Natural killer cell (primary cell): ENCODE results near the gene UBE2G2. TPM values are rescaled to one million over a fixed set of nuclear protein-coding genes. Genes with fewer than 3 reads are reported as not detected.

Source experiments
- ATAC-seq, 3 donors: fragments of 150-1000 bp in 2 of 3; fragments of 200-7000 bp in 1 of 3; cut with Tn5 transposase; 1 replicate in 1 of 3; 2 replicates in 2 of 3; pipeline ENCODE4 v1.10.0; 2021; ENCODE audit warnings: mild to moderate bottlenecking in 2 of 3, moderate library complexity in 2 of 3
- DNase-seq, 2 donors: peaks; one replicate each; pipeline versions ENCODE4 v3.0.0 to v3.0.0-alpha.2; 2013 to 2021; ENCODE audit warnings: mixed read lengths in 1 of 2
- H3K27ac ChIP-seq: one replicate; pipeline ENCODE4 v1.5.1; 2013; ENCODE audit warnings: mild to moderate bottlenecking, low read length
- H3K27me3 ChIP-seq: one replicate; pipeline ENCODE4 v1.6.1; 2013; ENCODE audit warnings: low read length; ENCODE audit not compliant: control insufficient read depth, insufficient read depth
- H3K36me3 ChIP-seq: one replicate; pipeline ENCODE4 v1.6.1; 2013; ENCODE audit warnings: low read length; ENCODE audit not compliant: control insufficient read depth, insufficient read depth
- H3K4me1 ChIP-seq: one replicate; pipeline ENCODE4 v1.6.1; 2013; ENCODE audit warnings: low read length; ENCODE audit not compliant: control insufficient read depth, insufficient read depth
- H3K4me3 ChIP-seq: one replicate; pipeline ENCODE4 v1.5.1; 2013; ENCODE audit warnings: low read length
- H3K9me3 ChIP-seq: one replicate; pipeline ENCODE4 v1.6.1; 2013; ENCODE audit warnings: low read length; ENCODE audit not compliant: control insufficient read depth, insufficient read depth
- H3K27ac Mint-ChIP-seq, 2 donors: one replicate each; pipeline ENCODE4 v1.8.0; 2022; ENCODE audit warnings: mild to moderate bottlenecking in 2 of 2, mixed read lengths in 2 of 2, moderate library complexity in 1 of 2
- H3K27me3 Mint-ChIP-seq, 2 donors: one replicate each; pipeline ENCODE4 v1.8.0; 2022; ENCODE audit warnings: low read depth in 2 of 2, mixed read lengths in 2 of 2
- H3K36me3 Mint-ChIP-seq: one replicate; pipeline ENCODE4 v1.8.0; 2022; ENCODE audit warnings: mixed read lengths
- H3K4me1 Mint-ChIP-seq, 2 donors: one replicate each; pipeline ENCODE4 v1.8.0; 2022; ENCODE audit warnings: mixed read lengths in 2 of 2
- H3K4me3 Mint-ChIP-seq: one replicate; pipeline ENCODE4 v1.8.0; 2022; ENCODE audit warnings: mild to moderate bottlenecking, moderate library complexity, mixed read lengths
- H3K9me3 Mint-ChIP-seq, 2 donors: one replicate each; pipeline ENCODE4 v1.8.0; 2022; ENCODE audit warnings: mixed read lengths in 2 of 2
- CTCF ChIP-seq: fragments of 200-600 bp; IDR thresholded peaks from one replicate; pipeline ENCODE4 v1.8.0; 2022; ENCODE audit warnings: antibody characterized with exemption
- WGBS: methylation state at CpG from one replicate; pipeline ENCODE4 v1.1.7; 2013; ENCODE audit warnings: missing lambda C conversion rate; ENCODE audit not compliant: insufficient coverage; 5-methylcytosine and 5-hydroxymethylcytosine counted together
- intact Hi-C: fragments of 100-400 bp; cut with micrococcal nuclease; formaldehyde crosslinking; loops from one replicate; pipeline ENCODE4 v1.14.2; 2022
- total RNA-seq, 4 donors: library from RNA; stranded (reverse); fragments of 120-200 nt in 1 of 4; gene quantifications; one replicate each; pipeline versions ENCODE4 v1.2.3 to v1.2.4, GENCODE V29; 2013 to 2022

Gene UBE2G2
- total RNA-seq, 3 donors from 2014 or later (not counting 1 experiment from before 2014, with no cell fraction given): 89.1 to 109 (median 107) TPM

GRCh38 chr21:44761011-44761729 lies 40.5 kb downstream of the UBE2G2 start:
- no peaks in the 10 kb centered on the region for H3K9me3 Mint-ChIP-seq
- ATAC-seq: no peak
- DNase-seq: peak in 1 of 2 donors; percentile 44
- no peak for TF ChIP-seq CTCF
- no peak overlapping the region for H3K27ac Mint-ChIP-seq
- H3K27me3 Mint-ChIP-seq: no peaks in the 10 kb centered on the region
- no peaks in the 10 kb centered on the region for H3K36me3 Mint-ChIP-seq
- no peaks in the 10 kb centered on the region for H3K9me3 ChIP-seq
- H3K36me3 ChIP-seq: no peaks in the 10 kb centered on the region
- intact Hi-C loops: no loop called here
- WGBS: 75% methylated on average over 21 of the region's 21 CpGs
- H3K27me3 ChIP-seq: no peaks in the 10 kb centered on the region
- H3K4me3 ChIP-seq: no peak overlapping the region
- H3K4me1 ChIP-seq: peaks cover 19% of the 10 kb centered on the region
- H3K4me3 Mint-ChIP-seq: no peak overlapping the region
- peaks cover 12% of the 10 kb centered on the region in 2 donors for H3K4me1 Mint-ChIP-seq
- H3K27ac ChIP-seq: no peak overlapping the region

DNA sequence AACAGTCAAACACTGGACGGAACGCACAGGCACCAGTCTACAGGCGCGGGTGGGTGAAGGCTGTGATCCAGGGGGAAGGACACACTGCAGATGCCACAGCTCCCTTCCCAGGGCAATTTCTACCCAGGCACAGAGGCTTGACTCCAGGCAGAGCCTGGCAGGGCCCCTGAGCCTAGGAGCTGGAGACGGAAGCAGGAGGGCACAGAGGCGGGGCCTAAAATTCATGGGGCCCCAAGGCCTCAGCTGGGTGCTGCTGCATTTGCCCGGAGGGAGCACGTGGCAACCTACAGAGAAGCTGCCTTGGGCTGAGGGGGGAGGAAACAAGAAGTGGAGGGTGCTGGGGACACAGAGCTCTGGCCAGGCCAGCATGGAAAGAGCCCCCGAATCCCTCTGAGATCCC lies 41.2 kb downstream of the UBE2G2 start:
- H3K27ac Mint-ChIP-seq: no peak overlapping the region
- H3K27ac ChIP-seq: no peak overlapping the region
- no peaks in the 10 kb centered on the region for H3K36me3 ChIP-seq
- H3K36me3 Mint-ChIP-seq: no peaks in the 10 kb centered on the region
- H3K27me3 ChIP-seq: no peaks in the 10 kb centered on the region
- peaks cover 5% of the 10 kb centered on the region in 2 donors for H3K4me1 Mint-ChIP-seq
- no peaks in the 10 kb centered on the region for H3K9me3 ChIP-seq
- WGBS: 86% methylated on average over 9 of the region's 9 CpGs
- ATAC-seq: no peak
- peaks cover 12% of the 10 kb centered on the region for H3K4me1 ChIP-seq
- no peak for DNase-seq
- no peak overlapping the region for H3K4me3 Mint-ChIP-seq
- TF ChIP-seq CTCF: no peak
- no peaks in the 10 kb centered on the region for H3K27me3 Mint-ChIP-seq
- H3K9me3 Mint-ChIP-seq: no peaks in the 10 kb centered on the region
- intact Hi-C loops: no loop called here
- no peak overlapping the region for H3K4me3 ChIP-seq

- Histone ChIP-seq H3K4me1 (peaks cover 5% of the 10 kb centered on the region), H3K9me3 (no peaks in the 10 kb centered on the region), H3K27ac (no peak overlapping the region), H3K36me3 (no peaks in the 10 kb centered on the region), H3K27me3 (no peaks in the 10 kb centered on the region), H3K4me3 (no peak overlapping the region)
- 85% methylated on average over 22 of the region's 22 CpGs for WGBS
- DNase-seq (no peak), ATAC-seq (no peak)
- no peak for TF ChIP-seq CTCF
- intact Hi-C loops: no loop called here
- Mint-ChIP-seq H3K27ac (no peak overlapping the region), H3K27me3 (no peaks in the 10 kb centered on the region), H3K36me3 (no peaks in the 10 kb centered on the region), H3K4me3 (no peak overlapping the region), H3K4me1 (no peaks in the 10 kb centered on the region), H3K9me3 (no peaks in the 10 kb centered on the region)
Measured at GRCh38 chr21:44759628-44760285, 41.9 kb downstream of the UBE2G2 start.
